Measurements from ENCODE around the gene ZC3HAV1.

- no peak for TF ChIP-seq EZH2 (IDR thresholded peaks at IDR 0.05; ENCODE audit: borderline replicate concordance, low read length)
- TF ChIP-seq, protein P1, sequence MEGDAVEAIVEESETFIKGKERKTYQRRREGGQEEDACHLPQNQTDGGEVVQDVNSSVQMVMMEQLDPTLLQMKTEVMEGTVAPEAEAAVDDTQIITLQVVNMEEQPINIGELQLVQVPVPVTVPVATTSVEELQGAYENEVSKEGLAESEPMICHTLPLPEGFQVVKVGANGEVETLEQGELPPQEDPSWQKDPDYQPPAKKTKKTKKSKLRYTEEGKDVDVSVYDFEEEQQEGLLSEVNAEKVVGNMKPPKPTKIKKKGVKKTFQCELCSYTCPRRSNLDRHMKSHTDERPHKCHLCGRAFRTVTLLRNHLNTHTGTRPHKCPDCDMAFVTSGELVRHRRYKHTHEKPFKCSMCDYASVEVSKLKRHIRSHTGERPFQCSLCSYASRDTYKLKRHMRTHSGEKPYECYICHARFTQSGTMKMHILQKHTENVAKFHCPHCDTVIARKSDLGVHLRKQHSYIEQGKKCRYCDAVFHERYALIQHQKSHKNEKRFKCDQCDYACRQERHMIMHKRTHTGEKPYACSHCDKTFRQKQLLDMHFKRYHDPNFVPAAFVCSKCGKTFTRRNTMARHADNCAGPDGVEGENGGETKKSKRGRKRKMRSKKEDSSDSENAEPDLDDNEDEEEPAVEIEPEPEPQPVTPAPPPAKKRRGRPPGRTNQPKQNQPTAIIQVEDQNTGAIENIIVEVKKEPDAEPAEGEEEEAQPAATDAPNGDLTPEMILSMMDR (IDR thresholded peaks at IDR 0.05; ENCODE audit: low read length) = no peak
Observed at GRCh38 chr7:139026551-139026950, 83.0 kb downstream of the ZC3HAV1 start.

Measured in OCI-LY1 (cell line).